8988T (cell line): Measurements from ENCODE around the gene PLCB2.

ENCODE experiments used
- DNase-seq: peaks from one replicate; pipeline ENCODE4 v3.0.0; 2011

PLCB2 gene

DNA sequence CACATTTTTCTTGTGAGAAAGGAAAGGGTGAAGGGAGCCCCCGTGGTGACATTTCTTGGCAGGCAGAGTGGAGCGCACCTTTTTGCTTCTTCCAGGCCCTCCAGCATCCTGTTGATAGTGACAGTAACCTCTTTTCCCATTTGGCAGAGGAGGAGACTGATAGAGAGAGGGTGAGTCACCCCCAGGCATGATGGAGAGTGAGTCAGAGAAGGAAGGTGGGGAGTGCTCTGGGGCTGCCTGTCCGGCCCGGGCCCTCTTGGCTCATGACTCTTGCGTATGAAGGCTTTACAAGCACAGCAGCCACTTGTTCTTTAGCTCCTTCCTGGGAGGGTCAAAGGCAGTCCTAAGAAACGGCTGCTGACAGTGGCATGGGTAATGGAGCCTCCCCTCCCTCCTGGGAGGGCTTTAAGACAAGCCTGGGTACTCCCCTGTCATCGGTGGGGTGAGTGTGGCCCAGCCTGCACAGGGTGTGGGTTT lies 40.9 kb downstream of the PLCB2 start:
- DNase-seq, result peak; percentile 83

DNA sequence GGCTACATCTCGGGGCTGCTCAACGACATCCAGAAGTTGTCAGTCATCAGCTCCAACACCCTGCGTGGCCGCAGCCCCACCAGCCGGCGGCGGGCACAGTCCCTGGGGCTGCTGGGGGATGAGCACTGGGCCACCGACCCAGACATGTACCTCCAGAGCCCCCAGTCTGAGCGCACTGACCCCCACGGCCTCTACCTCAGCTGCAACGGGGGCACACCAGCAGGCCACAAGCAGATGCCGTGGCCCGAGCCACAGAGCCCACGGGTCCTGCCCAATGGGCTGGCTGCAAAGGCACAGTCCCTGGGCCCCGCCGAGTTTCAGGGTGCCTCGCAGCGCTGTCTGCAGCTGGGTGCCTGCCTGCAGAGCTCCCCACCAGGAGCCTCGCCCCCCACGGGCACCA lies 41.9 kb downstream of the PLCB2 start:
- no peak for DNase-seq

DNA sequence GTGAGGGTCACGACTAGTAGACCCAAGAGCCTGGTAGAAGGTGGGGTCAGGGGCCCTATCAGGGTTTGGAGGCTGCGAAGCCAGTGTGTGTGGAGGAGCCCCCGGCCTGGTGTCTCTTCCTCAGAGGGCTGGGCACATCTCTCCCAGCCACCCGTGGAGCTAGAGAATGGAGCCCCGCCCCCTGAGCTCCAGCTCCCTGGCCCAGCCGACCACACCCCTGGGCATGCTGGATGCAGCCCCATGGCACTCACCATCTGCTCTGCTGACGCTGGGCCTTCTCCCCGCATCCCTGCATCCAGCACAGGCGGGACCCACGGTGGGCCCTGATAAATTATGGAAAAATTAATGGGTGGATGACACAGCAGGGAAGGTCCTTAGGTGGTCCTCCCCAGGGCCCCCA lies 42.4 kb downstream of the PLCB2 start:
- DNase-seq, result no peak

DNA sequence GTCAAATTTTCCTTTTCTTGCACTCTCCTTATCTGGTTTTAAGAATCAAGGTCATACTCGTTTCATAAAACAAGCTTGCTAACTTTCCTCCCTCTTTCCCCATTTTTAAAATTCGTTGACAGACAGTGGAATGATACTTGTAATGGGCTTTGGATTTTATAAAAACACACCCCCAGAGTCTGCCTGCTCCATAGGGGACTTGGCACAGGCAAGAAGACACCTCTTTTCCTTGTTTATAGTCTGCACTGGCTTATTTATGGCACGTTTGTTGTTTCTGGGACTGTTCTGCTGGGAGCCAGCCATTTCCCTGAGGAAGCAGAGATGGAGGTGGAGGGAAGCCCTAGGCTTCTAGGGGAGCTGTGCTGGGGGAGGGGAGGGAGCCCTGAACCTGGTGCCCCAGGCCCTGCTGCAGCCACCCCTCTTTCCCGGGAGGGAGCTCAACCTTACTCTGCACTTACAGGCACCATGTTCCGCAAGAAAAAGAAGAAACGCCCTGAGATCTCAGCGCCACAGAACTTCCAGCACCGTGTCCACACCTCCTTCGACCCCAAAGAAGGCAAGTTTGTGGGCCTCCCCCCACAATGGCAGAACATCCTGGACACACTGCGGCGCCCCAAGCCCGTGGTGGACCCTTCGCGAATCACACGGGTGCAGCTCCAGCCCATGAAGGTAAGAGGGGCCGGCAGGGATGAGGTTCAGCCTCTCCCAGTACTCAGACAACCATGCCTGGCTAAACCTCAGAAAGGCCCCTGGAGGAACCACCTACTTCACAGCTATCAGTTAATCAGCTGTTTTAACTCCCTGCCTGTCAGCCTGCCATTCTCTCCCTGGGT lies 43.2 kb downstream of the PLCB2 start:
- DNase-seq, result no peak

DNA sequence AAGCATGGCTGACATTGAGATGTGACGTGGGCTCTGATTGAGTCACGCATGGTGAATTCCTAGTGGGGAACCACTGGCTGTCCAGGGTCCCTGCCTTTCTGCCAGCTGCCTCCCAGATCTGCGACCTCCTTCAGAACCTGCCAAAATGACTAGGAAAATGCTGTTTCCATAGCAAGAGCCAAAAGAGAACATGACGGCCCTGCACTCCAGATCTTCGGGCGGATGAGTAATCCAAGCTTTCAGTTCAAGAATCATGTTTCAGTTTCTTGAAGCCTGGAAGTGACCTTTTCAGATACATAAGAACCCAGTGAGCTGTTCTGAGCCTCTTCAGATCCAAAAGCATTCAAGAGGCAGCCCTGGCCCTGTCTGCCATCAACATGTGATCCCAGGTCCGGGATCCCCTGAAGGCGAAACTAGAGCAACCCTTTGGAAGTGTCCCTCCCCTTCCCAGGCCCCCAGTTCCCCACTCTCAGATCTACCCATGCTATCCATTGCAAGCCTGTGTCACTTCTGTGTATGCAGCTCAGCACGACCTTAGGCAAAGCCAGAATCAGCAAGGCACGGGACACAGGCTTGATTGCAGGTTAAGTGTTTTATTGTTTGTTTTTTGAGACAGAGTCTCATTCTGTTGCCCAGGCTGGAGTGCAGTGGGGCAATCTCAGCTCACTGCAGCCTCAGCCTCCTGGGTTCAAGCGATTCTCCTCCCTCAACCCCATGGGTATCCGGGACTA lies 44.5 kb downstream of the PLCB2 start:
- DNase-seq, result no peak

DNA sequence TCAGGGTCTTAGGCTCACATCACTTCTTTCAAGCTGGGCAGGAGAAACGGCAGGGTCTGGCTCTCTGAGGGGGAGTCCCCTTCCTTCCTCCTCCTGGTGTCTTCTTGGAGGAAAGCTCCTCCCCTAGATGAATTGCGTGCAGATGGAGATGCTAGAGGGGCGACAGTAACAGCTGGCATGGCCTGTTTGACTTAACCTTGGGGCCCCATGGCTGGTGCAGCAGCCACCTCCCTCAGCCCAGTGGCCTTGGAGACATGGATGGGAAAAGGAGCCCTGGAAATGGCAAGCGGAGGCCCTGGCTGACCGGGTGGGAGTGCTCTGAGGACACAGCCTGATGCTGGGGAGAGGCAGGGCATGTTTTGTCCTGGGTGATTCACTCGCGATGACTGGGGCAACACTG lies 48.7 kb downstream of the PLCB2 start:
- no peak for DNase-seq

GRCh38 chr15:40258544-40258943 lies 49.2 kb downstream of the PLCB2 start:
- no peak for DNase-seq

DNA sequence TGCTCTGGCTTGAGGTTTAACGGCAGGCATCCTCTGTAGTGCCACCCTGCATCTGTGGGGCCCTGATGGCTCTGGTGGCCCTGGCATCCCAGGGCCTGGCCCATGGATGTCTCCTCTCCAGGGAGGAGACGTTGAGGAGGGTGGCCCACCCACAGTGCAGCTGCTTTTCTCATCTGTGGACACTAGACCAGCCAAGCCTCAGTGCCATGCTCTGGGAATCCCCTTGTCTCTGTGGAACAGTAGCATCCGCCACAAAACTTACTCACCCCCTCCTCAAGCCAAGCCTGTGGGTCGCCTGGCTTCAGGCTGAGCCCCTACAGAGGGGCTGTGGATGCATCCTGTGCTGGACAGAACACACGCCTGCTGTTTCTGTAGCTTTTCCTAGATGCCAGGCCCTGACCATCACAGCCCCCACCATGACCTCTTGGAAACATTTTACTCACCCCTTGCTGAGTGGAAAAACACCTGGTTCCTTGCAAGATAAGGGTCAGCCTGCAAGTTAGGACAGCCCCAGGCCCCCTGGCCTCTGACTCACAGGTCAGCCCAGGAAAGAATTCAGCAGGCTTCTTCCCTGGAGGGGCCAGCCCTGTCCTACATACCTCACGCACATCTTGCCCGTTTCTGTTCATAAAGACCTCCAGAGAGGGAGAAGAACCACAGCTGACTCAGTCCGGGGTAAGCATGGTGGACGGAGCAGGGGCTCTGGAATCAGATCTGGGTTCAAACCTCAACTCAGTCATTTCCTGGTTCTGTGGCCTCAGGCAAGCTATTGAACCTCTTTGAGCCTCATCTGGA lies 49.9 kb downstream of the PLCB2 start:
- DNase-seq, result no peak

DNA sequence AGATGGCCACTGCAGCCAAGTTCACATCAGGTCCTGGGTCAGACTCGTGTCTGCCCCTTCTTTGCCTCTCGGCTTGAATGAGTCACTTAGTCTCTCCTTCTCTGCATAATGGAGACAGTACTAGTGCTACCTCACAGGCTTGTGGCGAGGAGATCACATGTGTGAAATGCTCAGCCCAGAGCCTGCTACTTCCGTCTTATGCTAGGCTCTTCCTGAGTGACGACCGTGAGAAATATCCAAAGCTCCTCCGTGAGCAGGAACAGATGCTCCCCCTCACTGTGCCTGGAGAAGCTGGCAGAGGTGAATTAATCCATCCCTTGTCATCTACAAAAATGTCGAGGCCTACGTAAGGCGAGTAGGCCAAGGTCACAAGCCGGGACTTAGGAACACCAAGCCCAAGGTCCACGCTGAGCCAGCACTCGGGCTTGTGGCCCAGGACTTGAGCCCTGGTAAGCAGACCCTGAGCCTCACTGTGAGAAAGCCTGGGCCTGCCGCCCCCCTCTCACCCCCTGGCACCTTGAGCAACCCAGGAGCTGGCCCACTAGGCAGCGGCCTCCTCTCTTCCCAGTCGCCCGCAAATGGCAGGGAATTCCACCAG lies 51.0 kb downstream of the PLCB2 start:
- DNase-seq, result no peak

DNA sequence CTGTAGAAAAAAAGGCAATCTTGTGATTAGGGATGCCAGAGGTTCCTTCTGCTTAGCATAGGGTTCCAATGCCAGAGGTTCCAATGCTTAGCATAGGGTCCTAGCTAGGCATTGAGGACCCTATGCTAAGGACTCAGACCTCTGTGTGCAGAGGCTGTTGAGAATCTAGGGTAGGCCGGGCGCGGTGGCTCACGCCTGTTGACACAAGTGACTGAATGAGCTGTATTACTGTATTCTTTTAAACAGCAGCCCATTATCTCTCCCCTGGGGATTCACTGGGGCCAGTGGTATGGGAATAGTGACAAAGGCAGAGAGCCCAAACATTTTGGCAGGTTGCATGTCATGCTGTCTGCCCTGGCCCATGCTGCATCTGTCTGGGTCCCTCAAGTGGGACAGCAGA lies 52.7 kb downstream of the PLCB2 start:
- DNase-seq, result no peak

DNA sequence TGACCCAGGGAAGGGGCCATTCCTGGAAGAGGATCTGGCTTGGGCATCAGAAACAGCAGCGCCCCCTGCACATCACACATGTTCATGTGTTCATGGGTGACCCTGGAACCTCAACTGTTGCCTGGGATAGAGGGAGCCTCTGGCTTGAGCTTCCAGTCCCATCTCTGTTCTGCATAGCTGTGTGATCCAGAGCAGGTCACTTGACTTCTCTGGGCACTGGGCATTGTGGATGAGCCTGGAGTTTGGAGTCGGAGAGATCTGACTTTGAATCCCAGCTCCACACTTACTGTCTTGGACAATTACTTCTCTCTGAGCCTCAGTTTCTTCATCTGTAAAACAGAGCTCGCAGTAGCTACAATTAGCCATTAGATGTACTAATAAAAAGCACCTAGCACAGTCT lies 53.3 kb downstream of the PLCB2 start:
- no peak for DNase-seq

- DNase-seq, result no peak
These were observed 54.5 kb downstream of the PLCB2 start for GRCh38 chr15:40253167-40253790.

- DNase-seq, result no peak
These were observed 55.1 kb downstream of the PLCB2 start for GRCh38 chr15:40252438-40253166.

GRCh38 chr15:40252141-40252437 lies 55.6 kb downstream of the PLCB2 start:
- no peak for DNase-seq

- no peak for DNase-seq
These were observed 56.1 kb downstream of the PLCB2 start for GRCh38 chr15:40251486-40252140.

- no peak for DNase-seq
These were observed 56.8 kb downstream of the PLCB2 start for GRCh38 chr15:40250771-40251483.

GRCh38 chr15:40250304-40250656 lies 57.5 kb downstream of the PLCB2 start:
- no peak for DNase-seq

DNA sequence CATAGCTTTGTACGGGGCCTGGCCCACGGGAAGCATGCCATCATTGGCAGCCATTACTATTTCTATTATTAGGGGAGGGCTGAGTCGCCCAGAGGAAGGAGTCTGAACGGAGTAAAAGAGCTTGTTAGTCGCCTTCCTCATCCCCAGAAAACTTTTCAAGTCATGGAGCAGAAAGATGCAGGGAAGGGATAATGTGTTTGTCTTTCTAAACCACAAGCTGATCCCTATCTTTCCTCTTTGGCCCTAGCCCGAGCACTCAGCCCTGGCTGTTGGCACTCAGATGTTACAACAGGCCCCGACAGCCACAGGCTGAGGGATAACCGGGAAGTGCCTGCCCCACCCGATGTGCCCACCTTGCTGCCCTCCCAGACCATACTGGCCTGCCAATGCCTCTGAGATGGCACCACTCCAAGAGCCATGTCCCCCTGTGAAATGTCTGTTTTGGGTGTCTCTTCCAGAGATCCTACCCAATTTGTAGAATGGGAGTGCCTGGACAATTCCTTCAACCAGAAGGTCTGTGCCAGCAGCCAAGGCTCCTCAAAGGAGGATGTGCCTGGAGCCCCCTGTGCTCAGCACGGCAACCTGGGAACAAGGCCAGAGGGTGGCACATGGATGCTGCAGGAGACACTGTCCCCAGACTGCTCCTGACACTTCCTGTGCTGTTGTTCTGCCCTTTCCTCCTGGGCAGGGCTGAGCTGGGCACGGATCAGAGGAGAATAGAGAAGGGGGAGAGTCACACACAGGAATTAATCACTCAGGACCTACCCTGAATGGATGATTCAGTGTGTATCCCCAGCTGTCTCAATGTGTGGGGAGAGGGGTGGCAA lies 58.0 kb downstream of the PLCB2 start:
- DNase-seq, result no peak

- no peak for DNase-seq
These were observed 59.5 kb downstream of the PLCB2 start for GRCh38 chr15:40248006-40248783.
